Keratinocyte (primary cell): ENCODE measurements around the gene ZNF765. TPM values are rescaled to one million over a fixed set of nuclear protein-coding genes. Genes with fewer than 3 reads are reported as not detected.
"Not testable (repeated sequence)": the region's sequence is repeated elsewhere in the genome, so short reads cannot be mapped to it uniquely, and the experiment has no call there.

Source experiments
- DNase-seq: peaks from one replicate; pipeline ENCODE4 v3.0.0-alpha.2; 2011; ENCODE audit warnings: low read depth, missing footprints, low spot score
- FAIRE-seq: peaks from 2 replicates; lab custom pipeline; 2011; peaks lifted over from hg19 to GRCh38; lab: Jason Lieb, UNC
- H2AFZ ChIP-seq: 2 replicates; pipeline ENCODE4 v1.6.0; 2012; ENCODE audit warnings: low read length, control low read depth, inconsistent platforms; ENCODE audit not compliant: control insufficient read depth
- H3K27ac ChIP-seq: 2 replicates; pipeline ENCODE4 v1.5.1; 2011; ENCODE audit warnings: low read length; ENCODE audit not compliant: control insufficient read depth, insufficient read depth
- H3K27me3 ChIP-seq: 3 replicates; pipeline ENCODE4 v1.6.0; 2011; ENCODE audit warnings: low read length; ENCODE audit not compliant: control insufficient read depth, insufficient read depth; ENCODE audit errors: extremely low read depth
- H3K36me3 ChIP-seq, 2 experiments: 2 replicates in 1 of 2; 3 replicates in 1 of 2; pipeline ENCODE4 v1.5.1; 2011; ENCODE audit warnings: low read length in 2 of 2, mild to moderate bottlenecking in 1 of 2; ENCODE audit not compliant: control insufficient read depth in 2 of 2, insufficient read depth in 2 of 2; ENCODE audit errors: extremely low read depth in 1 of 2
- H3K4me1 ChIP-seq: 3 replicates; pipeline ENCODE4 v1.5.1; 2011; ENCODE audit warnings: low read length; ENCODE audit not compliant: control insufficient read depth, insufficient read depth; ENCODE audit errors: extremely low read depth
- H3K4me2 ChIP-seq: 3 replicates; pipeline ENCODE4 v1.6.0; 2011; ENCODE audit warnings: low read depth, low read length; ENCODE audit not compliant: control insufficient read depth, insufficient read depth; ENCODE audit errors: extremely low read depth
- H3K4me3 ChIP-seq, 3 experiments: fragments of 200-600 bp in 1 of 3; sonication (generic) in 1 of 3; 2 replicates in 2 of 3; 3 replicates in 1 of 3; pipeline ENCODE4 v1.5.1; 2011 to 2016; ENCODE audit warnings: low read length in 3 of 3, mild to moderate bottlenecking in 3 of 3, control low read depth in 2 of 3, inconsistent platforms in 1 of 3, low read depth in 1 of 3, mixed read lengths in 1 of 3, mixed run types in 1 of 3, moderate library complexity in 1 of 3; ENCODE audit not compliant: control insufficient read depth in 2 of 3, insufficient read depth in 2 of 3; ENCODE audit errors: extremely low read depth in 1 of 3
- H3K79me2 ChIP-seq: 2 replicates; pipeline ENCODE4 v1.6.0; 2012; ENCODE audit warnings: low read length; ENCODE audit not compliant: control insufficient read depth, insufficient read depth
- H3K9ac ChIP-seq: 3 replicates; pipeline ENCODE4 v1.6.0; 2011; ENCODE audit warnings: low read length; ENCODE audit not compliant: control insufficient read depth, insufficient read depth; ENCODE audit errors: extremely low read depth
- H3K9me1 ChIP-seq: 3 replicates; pipeline ENCODE4 v1.6.0; 2011; ENCODE audit warnings: low read length; ENCODE audit not compliant: control insufficient read depth, insufficient read depth; ENCODE audit errors: extremely low read depth
- H3K9me3 ChIP-seq: 2 replicates; pipeline ENCODE4 v1.5.1; 2012; ENCODE audit warnings: low read depth, low read length; ENCODE audit not compliant: control insufficient read depth
- H4K20me1 ChIP-seq: 3 replicates; pipeline ENCODE4 v1.6.0; 2011; ENCODE audit warnings: low read length; ENCODE audit not compliant: control insufficient read depth, insufficient read depth; ENCODE audit errors: extremely low read depth
- EZH2 ChIP-seq: IDR thresholded peaks from one replicate; pipeline ENCODE4 v1.6.1; 2012; ENCODE audit warnings: inconsistent platforms, mild to moderate bottlenecking, low read length, moderate library complexity
- dilution Hi-C: fragments of 300-500 bp; cut with MboI; formaldehyde crosslinking; loops from one replicate; pipeline ENCODE4 v1.7.0; 2020; ENCODE audit warnings: low sequenced_read_pairs; ENCODE audit not compliant: extremely low pct_ligation_motif_present
- polyA plus RNA-seq, 5 experiments: library from polyadenylated mRNA; depleted of rRNA in 3 of 5; stranded (reverse) in 3 of 5; stranded (forward) in 1 of 5; unstranded in 1 of 5; fragments of >200 nt; gene quantifications; 1 replicate in 1 of 5; 2 replicates in 3 of 5; 3 replicates in 1 of 5; pipeline versions ENCODE4 v1.2.1 to v1.2.3, GENCODE V29; 2011 to 2012; ENCODE audit warnings: missing spikeins in 2 of 5, low read depth in 1 of 5, low replicate concordance in 1 of 5
- TF ChIP-seq, protein P1 (sequence below), 3 experiments: IDR thresholded peaks in 1 of 3; conservative IDR thresholded peaks in 1 of 3; optimal IDR thresholded peaks in 1 of 3; 2 replicates in 2 of 3; 3 replicates in 1 of 3; pipeline versions ENCODE3 to v1.5.1; 2011; ENCODE audit warnings: low read length in 3 of 3, mild to moderate bottlenecking in 3 of 3, moderate library complexity in 2 of 3, control low read depth in 1 of 3, inconsistent platforms in 1 of 3; ENCODE audit not compliant: insufficient read depth in 2 of 3; ENCODE audit errors: extremely low read depth in 1 of 3

Gene ZNF765
- polyA plus RNA-seq, 1 donor (not counting 4 experiments of a cell fraction or from before 2014, with no cell fraction given), result 5.2 TPM

DNA sequence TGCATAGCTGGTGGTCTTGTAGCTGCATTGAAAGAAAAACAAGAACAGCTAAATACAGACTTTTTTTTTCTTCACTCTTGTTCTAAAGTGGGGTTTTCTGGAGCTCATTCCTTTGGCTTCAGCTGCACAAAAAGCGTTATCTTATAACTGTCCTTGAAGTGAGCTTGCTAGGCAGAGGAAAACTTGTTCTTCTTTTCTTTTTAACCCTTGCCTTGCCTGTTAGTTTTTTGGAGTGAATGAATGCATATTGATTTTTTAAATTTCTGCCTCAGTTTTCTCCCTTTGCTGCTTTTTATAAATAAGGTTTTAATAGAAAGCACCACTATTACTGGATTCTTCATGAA is 1.5 kb downstream of the ZNF765 start:
- no peak for DNase-seq
- H4K20me1 ChIP-seq, result no peaks in the 10 kb centered on the region
- peaks cover 17% of the 10 kb centered on the region for H3K79me2 ChIP-seq
- no peak overlapping the region for H2AFZ ChIP-seq
- peaks cover 5% of the 10 kb centered on the region in 2 experiments for H3K36me3 ChIP-seq
- H3K4me1 ChIP-seq, result peaks cover 5% of the 10 kb centered on the region
- dilution Hi-C loops, result no loop called here
- no peak for TF ChIP-seq EZH2
- TF ChIP-seq, protein P1, sequence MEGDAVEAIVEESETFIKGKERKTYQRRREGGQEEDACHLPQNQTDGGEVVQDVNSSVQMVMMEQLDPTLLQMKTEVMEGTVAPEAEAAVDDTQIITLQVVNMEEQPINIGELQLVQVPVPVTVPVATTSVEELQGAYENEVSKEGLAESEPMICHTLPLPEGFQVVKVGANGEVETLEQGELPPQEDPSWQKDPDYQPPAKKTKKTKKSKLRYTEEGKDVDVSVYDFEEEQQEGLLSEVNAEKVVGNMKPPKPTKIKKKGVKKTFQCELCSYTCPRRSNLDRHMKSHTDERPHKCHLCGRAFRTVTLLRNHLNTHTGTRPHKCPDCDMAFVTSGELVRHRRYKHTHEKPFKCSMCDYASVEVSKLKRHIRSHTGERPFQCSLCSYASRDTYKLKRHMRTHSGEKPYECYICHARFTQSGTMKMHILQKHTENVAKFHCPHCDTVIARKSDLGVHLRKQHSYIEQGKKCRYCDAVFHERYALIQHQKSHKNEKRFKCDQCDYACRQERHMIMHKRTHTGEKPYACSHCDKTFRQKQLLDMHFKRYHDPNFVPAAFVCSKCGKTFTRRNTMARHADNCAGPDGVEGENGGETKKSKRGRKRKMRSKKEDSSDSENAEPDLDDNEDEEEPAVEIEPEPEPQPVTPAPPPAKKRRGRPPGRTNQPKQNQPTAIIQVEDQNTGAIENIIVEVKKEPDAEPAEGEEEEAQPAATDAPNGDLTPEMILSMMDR (optimal IDR thresholded peaks at IDR 0.05 in 1 of 3, IDR thresholded peaks at IDR 0.05 in 1 of 3, conservative IDR thresholded peaks at IDR 0.05 in 1 of 3; ENCODE audit: extremely low read depth in 1 of 3, insufficient read depth in 2 of 3, low read length in 3 of 3), result no peak
- H3K9me3 ChIP-seq, result peaks cover under 1% of the 10 kb centered on the region
- H3K27ac ChIP-seq, result no peak overlapping the region
- no peak for FAIRE-seq
- peak overlapping the region; percentile 84 for H3K9ac ChIP-seq
- no peaks in the 10 kb centered on the region for H3K9me1 ChIP-seq
- peak overlapping the region in 2 of 3 experiments; percentile 38 to 82 for H3K4me3 ChIP-seq
- H3K4me2 ChIP-seq, result peak overlapping the region; percentile 88
- H3K27me3 ChIP-seq, result no peaks in the 10 kb centered on the region

DNA sequence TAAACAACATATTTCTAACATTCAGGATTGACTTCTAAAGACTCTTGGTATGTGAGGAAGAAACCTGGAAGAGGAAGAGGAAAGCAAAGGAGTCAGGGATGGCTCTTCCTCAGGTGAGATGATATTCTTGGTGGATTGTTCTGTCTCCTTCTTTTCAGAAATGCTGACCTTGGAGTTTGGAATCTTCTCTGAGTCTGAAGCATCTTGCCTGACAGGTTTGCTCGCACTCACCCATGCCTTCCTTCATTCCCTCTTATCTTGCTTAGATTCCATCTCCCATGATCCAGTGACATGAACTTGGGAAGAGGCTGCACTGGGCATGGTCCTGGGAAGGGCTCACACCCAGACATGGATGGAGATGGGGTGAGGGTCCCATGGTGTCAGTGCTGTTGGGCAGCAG is 3.0 kb downstream of the ZNF765 start:
- H3K9ac ChIP-seq, H3K4me3 ChIP-seq, dilution Hi-C loops, DNase-seq, H2AFZ ChIP-seq, H3K27me3 ChIP-seq, H4K20me1 ChIP-seq, H3K9me1 ChIP-seq, H3K4me1 ChIP-seq, H3K27ac ChIP-seq, FAIRE-seq, H3K9me3 ChIP-seq, H3K4me2 ChIP-seq: not testable (repeated sequence)
- H3K79me2 ChIP-seq, result peaks cover 17% of the 10 kb centered on the region
- H3K36me3 ChIP-seq, result peaks cover 5 to 10% of the 10 kb centered on the region in 2 experiments

DNA sequence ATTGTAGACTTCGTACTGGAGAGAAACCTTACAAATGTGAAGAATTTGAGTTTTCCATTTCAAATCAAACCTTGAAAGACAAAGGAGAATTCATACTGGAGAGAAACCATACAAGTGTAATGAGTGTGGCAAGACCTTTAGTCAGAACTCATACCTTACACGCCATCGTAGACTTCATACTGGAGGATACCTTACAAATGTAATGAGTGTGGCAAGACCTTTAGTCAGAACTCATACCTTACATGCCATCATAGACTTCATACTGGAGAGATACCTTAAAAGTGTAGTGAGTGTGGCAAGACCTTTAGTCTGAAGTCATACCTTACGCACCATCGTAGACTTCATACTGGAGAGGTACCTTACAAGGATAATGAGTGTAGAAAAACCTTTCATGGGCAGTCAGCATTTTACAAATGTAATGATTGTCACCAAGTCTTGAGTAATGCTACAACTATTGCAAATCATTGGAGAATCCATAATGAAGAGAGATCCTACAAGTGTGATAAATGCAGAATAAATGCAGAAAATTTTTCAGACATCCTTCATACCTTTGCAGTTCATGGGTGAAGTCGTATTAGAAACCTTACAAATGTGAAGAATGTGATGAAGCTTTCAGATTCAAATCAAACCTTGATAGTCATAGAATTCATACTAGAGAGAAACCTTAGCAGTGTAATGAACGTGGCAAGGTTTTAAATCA is 14.7 kb downstream of the ZNF765 start:
- Histone ChIP-seq H3K36me3 (peaks cover 7 to 11% of the 10 kb centered on the region in 2 experiments), H3K27ac (no peak overlapping the region), H3K9me3 (peaks cover 37% of the 10 kb centered on the region), H3K27me3 (no peaks in the 10 kb centered on the region), H3K4me3 (no peak overlapping the region), H3K4me1 (no peaks in the 10 kb centered on the region), H2AFZ (no peak overlapping the region), H3K79me2 (no peaks in the 10 kb centered on the region), H3K9me1 (no peaks in the 10 kb centered on the region), H3K9ac (no peak overlapping the region), H4K20me1 (no peaks in the 10 kb centered on the region), H3K4me2 (no peak overlapping the region)
- no peak for TF ChIP-seq EZH2
- no peak for DNase-seq
- dilution Hi-C loops, result no loop called here
- no peak for FAIRE-seq

DNA sequence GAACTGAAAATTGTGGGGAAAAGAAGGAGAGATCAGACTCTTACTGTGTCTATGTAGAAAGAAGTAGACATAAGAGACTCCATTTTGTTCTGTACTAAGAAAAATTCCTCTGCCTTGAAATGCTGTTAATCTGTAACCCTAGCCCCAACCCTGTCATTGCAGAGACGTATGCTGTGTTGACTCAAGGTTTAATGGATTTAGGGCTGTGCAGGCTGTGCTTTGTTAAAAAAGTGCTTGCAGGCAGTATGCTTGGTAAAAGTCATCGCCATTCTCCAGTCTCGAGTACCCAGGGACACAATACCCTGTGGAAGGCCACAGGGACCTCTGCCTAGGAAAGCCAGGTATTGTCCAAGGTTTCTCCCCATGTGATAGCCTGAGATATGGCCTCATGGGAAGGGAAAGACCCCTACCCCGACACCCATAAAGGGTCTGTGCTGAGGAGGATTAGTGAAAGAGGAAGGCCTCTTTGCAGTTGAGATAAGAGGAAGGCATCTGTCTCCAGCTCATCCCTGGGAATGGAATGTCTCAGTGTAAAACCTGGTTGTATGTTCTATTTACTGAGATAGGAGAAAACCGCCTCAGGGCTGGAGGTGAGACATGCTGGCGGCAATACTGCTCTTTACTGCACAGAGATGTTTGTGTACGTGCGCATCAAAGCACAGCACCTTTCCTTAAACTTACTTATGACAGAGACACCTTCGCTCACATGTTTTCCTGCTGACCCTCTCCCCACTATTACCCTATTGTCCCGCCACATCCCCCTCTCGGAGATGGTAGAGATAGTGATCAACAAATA is 25.8 kb downstream of the ZNF765 start:
- H3K27ac ChIP-seq, H3K36me3 ChIP-seq, DNase-seq, H3K4me1 ChIP-seq, dilution Hi-C loops, H3K27me3 ChIP-seq, H3K4me2 ChIP-seq, H2AFZ ChIP-seq, H3K9me3 ChIP-seq, H3K9me1 ChIP-seq, FAIRE-seq, H3K4me3 ChIP-seq, H3K79me2 ChIP-seq, H4K20me1 ChIP-seq, H3K9ac ChIP-seq: not testable (repeated sequence)
